GM06990 (cell line): ENCODE results near the gene KCTD2.

Experiments
- DNase-seq: peaks from one replicate; pipeline ENCODE4 v3.0.0-alpha.2; 2011; ENCODE audit not compliant: insufficient read length; ENCODE audit errors: extremely low read depth
- H3K27me3 ChIP-seq: replicated peaks from 2 replicates; pipeline ENCODE4 v1.6.0; 2011; ENCODE audit warnings: low read length; ENCODE audit not compliant: control insufficient read depth, insufficient read depth
- H3K36me3 ChIP-seq: 2 replicates; pipeline ENCODE4 v1.5.1; 2011; ENCODE audit warnings: low read length; ENCODE audit not compliant: control insufficient read depth, insufficient read depth
- H3K4me3 ChIP-seq: replicated peaks from 2 replicates; pipeline ENCODE4 v1.5.1; 2011; ENCODE audit warnings: low read depth, mild to moderate bottlenecking, control low read depth, low read length
- CTCF ChIP-seq: IDR thresholded peaks from 2 replicates; pipeline ENCODE4 v1.5.1; 2011; ENCODE audit warnings: low read length, control low read depth, mild to moderate bottlenecking, inconsistent platforms; ENCODE audit not compliant: insufficient read depth, poor library complexity, severe bottlenecking

The KCTD2 gene

GRCh38 chr17:75090871-75091854 lies 44.1 kb downstream of the KCTD2 start:
- TF ChIP-seq CTCF = no peak
- no peak for DNase-seq
- no peaks in the 10 kb centered on the region for H3K36me3 ChIP-seq
- H3K4me3 ChIP-seq = no peak overlapping the region
- no peaks in the 10 kb centered on the region; the same call in 1 of the 2 replicates for H3K27me3 ChIP-seq

- no peaks in the 10 kb centered on the region; the same call in 1 of the 2 replicates for H3K27me3 ChIP-seq
- no peak overlapping the region for H3K4me3 ChIP-seq
- no peaks in the 10 kb centered on the region for H3K36me3 ChIP-seq
- DNase-seq = no peak
- no peak for TF ChIP-seq CTCF
Measured at GRCh38 chr17:75091855-75092327, 44.9 kb downstream of the KCTD2 start.

- no peak for DNase-seq
- no peaks in the 10 kb centered on the region for H3K27me3 ChIP-seq
- TF ChIP-seq CTCF = no peak
- H3K4me3 ChIP-seq = no peak overlapping the region
- no peaks in the 10 kb centered on the region for H3K36me3 ChIP-seq
Measured at GRCh38 chr17:75093548-75094158, 46.6 kb downstream of the KCTD2 start.

GRCh38 chr17:75094871-75095399 lies 47.9 kb downstream of the KCTD2 start:
- no peak for DNase-seq
- Histone ChIP-seq H3K27me3 (no peaks in the 10 kb centered on the region), H3K4me3 (no peak overlapping the region), H3K36me3 (no peaks in the 10 kb centered on the region)
- no peak for TF ChIP-seq CTCF

- TF ChIP-seq CTCF = no peak
- Histone ChIP-seq H3K27me3 (no peaks in the 10 kb centered on the region), H3K36me3 (no peaks in the 10 kb centered on the region), H3K4me3 (no peak overlapping the region)
- no peak for DNase-seq
Measured at GRCh38 chr17:75096082-75096625, 49.1 kb downstream of the KCTD2 start.
